ENCODE results near the gene PERCC1.

The PERCC1 gene

GRCh38 chr16:1408171-1408837, 22.6 kb upstream of the PERCC1 start:
- peak; percentile 91 to 97 for DNase-seq (ENCODE audit: extremely low read depth in 1 of 2, low read depth in 1 of 2)

GRCh38 chr16:1412847-1413246, 18.0 kb upstream of the PERCC1 start:
- DNase-seq (ENCODE audit: extremely low read depth in 1 of 2, low read depth in 1 of 2) = no peak

DNA sequence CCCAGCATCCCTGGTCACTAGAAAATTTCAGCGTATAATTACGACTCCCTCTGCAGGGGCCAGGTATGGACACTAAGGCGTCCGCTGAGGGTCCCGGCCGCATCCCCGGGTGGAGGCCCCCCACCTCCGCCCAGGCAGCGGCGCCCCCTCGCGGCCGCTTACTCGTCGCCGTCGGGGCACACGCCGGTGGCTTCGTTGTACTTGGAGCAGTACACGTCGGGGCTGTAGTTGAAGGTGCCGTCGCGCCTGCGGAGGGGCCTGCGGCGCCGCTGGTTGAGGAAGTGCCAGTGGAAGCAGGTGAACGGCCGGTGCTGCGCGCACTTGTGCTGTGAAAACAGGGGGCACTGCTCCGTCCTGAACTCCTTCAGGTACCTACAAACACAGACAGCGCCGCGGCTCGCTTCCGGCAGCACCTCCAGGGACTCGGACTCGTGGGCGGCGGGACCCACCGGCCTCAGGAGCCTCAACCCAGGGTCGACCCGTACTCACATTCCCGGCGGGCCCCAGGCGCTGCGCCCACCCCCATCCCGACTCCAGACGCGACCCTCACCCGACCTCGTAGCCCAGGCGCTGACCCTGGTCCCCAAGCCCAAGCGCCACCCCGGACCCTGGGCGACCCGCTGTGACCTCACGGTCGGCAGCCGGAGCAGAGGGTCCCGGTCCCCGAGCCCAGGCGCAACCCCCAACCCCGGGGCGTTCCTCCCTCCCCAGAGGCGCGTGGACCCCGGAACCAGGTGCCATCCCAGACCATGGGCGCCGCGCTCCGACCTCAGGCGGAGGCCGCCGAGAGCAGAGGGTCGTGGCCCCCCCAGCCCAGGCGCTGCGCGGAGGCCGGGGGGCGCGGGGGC, 17.0 kb upstream of the PERCC1 start:
- DNase-seq (ENCODE audit: extremely low read depth in 1 of 2, low read depth in 1 of 2) = peak in 1 of 2 donors; percentile 58

- DNase-seq (ENCODE audit: extremely low read depth in 1 of 2, low read depth in 1 of 2) = peak; percentile 41 to 81
Measured at GRCh38 chr16:1414532-1415260, 16.2 kb upstream of the PERCC1 start, which contains the start of gene UNKL. Gene UNKL, minus strand, starts transcription at chr16:1414704. Its CDS starts 13 bp downstream, at chr16:1414691.

- no peak for DNase-seq (ENCODE audit: extremely low read depth in 1 of 2, low read depth in 1 of 2)
Measured at GRCh38 chr16:1416521-1416941, 14.3 kb upstream of the PERCC1 start.

- DNase-seq (ENCODE audit: extremely low read depth in 1 of 2, low read depth in 1 of 2) = no peak
Measured at GRCh38 chr16:1420111-1420539, 10.8 kb upstream of the PERCC1 start.

GRCh38 chr16:1422076-1422475, 8.8 kb upstream of the PERCC1 start:
- DNase-seq (ENCODE audit: extremely low read depth in 1 of 2, low read depth in 1 of 2) = no peak

GRCh38 chr16:1424028-1424427, 6.8 kb upstream of the PERCC1 start:
- no peak for DNase-seq (ENCODE audit: extremely low read depth in 1 of 2, low read depth in 1 of 2)

DNA sequence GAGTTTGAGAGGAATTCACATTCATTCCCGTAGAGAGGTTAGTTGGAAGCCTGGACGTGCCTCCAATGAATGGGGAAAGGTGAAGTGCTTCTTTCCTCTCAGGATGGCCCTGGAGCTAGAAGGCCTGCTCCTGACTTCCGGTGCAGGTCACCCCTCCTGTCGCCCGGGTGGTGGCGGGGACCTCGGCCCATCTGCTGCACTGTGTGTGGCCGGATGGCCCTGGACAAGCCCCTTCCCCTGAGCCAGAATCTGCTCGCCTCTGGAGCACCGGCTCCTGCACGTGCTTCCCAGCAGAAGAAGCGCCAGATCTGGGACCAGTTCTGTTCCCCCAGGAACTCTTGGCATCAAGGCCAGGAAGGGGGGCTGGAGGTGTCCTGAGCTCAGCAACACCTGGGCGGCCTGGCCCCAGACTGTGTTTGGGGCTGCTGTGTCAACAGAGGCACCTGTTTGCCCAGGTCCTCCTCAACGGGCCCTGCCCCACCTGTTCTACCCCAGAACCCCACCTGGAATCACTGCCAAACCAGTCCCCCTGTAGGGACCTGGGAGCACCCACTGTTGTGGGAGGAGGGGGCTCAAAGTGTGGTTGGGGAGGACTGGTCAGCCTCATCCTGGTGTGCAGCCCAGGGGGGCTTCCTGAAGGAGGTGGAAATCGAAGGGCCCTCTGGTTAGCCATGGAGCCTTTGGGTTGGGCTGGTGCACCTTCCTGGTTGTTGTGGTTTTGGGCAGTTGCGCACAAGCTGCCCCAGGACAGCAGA, 5.1 kb upstream of the PERCC1 start:
- no peak for DNase-seq (ENCODE audit: extremely low read depth in 1 of 2, low read depth in 1 of 2)

- DNase-seq (ENCODE audit: extremely low read depth in 1 of 2, low read depth in 1 of 2) = no peak
Measured at GRCh38 chr16:1426734-1427471, 4.0 kb upstream of the PERCC1 start.

DNA sequence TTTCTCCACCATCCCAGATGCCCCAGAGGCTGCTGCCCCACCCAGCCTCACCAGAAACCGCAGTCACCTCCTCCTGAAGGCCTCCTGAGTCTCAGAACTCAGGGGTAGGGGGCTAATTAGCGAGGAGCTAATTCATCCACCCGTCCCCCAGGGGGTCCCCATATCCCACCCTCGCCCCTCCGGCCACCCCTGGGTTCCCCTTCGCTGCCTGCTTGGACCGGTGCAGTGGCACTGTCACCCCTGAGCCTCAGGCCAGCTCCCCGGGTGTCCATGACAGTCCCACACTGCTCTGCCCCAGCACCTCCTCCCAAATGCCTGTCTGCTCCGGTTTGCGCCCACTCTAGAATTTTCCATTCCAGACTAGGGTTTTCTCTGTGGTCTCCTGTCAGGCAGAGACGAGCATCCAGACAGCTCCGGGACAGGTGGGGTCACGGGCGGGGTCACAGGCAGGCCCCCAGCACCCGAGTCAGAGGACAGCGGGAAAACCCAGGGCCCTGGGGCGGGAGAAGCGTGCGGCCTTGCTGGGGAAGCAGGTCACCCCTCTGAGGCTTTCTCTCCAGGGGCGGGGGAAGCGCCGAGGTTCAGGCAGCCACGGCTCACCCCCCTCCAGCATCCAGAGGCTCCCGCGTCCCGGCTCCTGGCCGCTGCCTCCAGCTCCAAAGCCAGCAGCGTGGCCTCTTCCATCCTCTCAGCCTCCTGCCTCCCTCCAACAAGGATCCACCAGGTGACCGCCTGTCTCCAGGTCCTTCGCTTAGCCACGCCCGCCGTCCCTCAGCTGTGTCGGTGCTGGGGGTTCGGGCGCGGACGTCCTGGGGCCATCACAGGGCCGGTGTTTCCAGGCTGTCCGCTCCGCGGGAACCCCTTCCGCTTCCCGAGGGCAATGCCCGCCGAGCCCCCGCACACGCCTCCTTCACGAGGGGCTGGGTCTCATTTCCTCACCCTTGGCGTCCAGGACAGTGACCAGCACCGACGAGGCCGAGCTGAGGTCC, 3.1 kb upstream of the PERCC1 start:
- no peak for DNase-seq (ENCODE audit: extremely low read depth in 1 of 2, low read depth in 1 of 2)

DNA sequence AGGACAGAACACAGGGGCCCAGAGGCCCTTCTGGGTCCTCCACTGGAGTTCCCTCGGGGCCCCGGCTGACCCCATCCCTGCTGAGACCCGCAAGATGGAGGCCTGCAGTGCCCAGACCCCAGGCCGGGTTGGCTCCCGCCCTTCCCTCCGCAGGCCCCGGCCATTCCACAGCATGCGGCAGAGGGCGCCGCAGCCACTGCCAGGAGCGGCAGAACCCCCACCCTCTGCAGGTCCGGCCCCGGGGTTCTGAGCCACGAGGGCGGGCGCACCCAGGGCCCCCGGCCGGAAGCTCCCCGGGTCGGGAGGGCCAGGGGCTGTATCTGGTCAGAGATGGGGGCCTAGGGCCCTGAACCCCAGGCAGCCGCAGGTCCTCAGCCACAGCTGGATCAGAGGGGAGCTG, 2.4 kb upstream of the PERCC1 start:
- no peak for DNase-seq (ENCODE audit: extremely low read depth in 1 of 2, low read depth in 1 of 2)

DNA sequence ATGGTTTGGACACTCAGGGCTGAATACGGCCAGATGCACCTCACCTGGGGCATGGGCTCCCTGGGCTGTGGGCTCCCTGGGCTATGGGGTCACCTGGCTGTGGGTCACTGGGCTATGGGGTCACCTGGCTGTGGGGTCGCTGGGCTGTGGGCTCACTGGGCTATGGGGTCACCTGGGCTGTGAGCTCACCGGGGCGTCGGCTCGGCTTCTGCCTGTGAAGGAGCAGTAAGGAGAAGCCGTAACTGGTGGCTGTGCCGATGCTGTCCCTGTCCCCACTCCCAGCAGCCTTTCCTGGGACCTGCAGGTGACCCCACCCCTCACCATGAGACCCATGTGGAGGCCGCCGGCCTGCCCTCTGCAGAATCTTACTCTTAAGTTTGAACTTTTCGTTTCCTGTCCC, 1.9 kb upstream of the PERCC1 start:
- DNase-seq (ENCODE audit: extremely low read depth in 1 of 2, low read depth in 1 of 2) = no peak

DNA sequence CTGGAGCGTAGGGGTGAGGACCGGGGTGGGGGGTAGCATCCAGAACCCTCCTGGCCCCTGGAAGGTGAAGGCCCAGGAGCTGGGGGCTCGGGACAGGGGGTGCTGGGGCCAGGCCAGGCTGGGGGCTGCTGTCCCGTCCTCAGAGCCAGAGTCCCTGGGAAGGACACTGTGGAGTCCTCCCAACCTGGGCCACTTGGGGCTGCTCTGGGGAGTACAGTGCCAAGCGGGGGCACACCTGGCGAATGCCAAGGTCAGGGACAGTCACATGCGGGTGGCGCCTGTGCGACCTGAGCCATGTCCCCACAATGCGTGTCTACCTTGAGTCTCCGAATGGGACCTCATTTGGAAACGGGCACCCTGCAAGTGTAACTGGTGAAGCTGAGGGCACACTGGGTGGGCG, 1.2 kb upstream of the PERCC1 start:
- DNase-seq (ENCODE audit: extremely low read depth in 1 of 2, low read depth in 1 of 2) = no peak

- no peak for DNase-seq (ENCODE audit: extremely low read depth in 1 of 2, low read depth in 1 of 2)
Measured at GRCh38 chr16:1430214-1430758, 592 bp upstream of the PERCC1 start.

DNA sequence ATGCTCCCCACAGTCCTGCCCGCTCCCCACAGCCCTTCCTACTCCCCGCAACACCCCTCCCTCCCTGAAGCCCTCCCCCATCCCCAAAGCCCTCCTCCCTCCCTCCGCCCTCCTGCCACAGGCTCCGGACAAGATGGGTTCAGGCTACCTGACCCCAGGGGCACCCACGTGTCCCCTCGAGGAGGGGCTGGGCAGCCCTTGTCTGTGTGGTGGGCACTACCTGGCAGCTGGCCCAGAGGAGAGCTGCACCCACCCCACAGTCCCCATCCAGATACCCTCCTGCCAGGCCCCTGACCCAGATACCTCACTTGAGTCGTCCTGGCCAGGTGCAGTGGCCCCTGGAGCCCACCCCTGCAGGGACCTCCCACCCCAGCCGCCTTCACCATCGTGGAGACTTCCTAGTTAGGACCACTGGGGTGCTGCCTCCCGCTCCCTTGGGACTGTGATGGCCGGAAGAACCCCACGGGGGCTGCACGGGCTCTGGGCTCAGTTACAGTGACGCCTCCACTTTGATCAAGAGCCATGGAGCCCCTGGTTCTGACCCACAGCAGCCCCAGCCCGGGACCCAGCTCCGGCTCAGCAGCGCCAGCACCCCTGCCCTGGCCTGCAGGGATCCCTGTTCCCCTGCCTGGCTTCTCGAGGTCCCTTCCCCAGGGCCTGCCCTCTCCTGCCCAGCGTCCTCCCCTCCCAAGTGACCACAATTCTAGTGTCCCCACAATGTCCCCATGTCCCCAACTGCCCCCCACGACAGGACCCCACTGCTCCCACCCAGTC, 806 bp downstream of the PERCC1 start:
- no peak for DNase-seq (ENCODE audit: extremely low read depth in 1 of 2, low read depth in 1 of 2)

GRCh38 chr16:1432388-1433262, 1.7 kb downstream of the PERCC1 start:
- no peak for DNase-seq (ENCODE audit: extremely low read depth in 1 of 2, low read depth in 1 of 2)

Data from activated CD8-positive, alpha-beta memory T cell treated with anti-CD3 and anti-CD28 coated beads for 1 hour (primary cell).